HEK293 (cell line): Measurements from ENCODE around the gene MEG3.
A peak's percentile ranks its signal among the peaks of the same experiment; 100 is the strongest.

ENCODE experiments used
- EGR2 ChIP-seq: fragments of 450-650 bp; formaldehyde crosslinking; IDR thresholded peaks from 2 replicates; pipeline ENCODE4 v1.5.1; 2016; ENCODE audit warnings: low read depth, missing biosample characterization, missing genetic modification characterization
- GFI1B ChIP-seq: fragments of 450-650 bp; formaldehyde crosslinking; IDR thresholded peaks from 2 replicates; pipeline ENCODE4 v1.5.1; 2016; ENCODE audit warnings: missing biosample characterization, missing genetic modification characterization
- GLIS2 ChIP-seq: fragments of 450-650 bp; formaldehyde crosslinking; IDR thresholded peaks from 2 replicates; pipeline ENCODE4 v1.5.1; 2016; ENCODE audit warnings: missing biosample characterization, missing genetic modification characterization
- HOXD13 ChIP-seq: sonication (generic); formaldehyde crosslinking; IDR thresholded peaks from 2 replicates; pipeline ENCODE4 v1.8.0; 2022; ENCODE audit warnings: missing genetic modification reagents, borderline replicate concordance
- KLF1 ChIP-seq: fragments of 450-650 bp; formaldehyde crosslinking; IDR thresholded peaks from 2 replicates; pipeline ENCODE4 v1.5.1; 2016; ENCODE audit warnings: missing biosample characterization, missing genetic modification characterization
- KLF9 ChIP-seq: fragments of 450-650 bp; formaldehyde crosslinking; IDR thresholded peaks from 2 replicates; pipeline ENCODE4 v1.5.1; 2016; ENCODE audit warnings: missing biosample characterization, missing genetic modification characterization, low read depth
- ZBTB11 ChIP-seq: fragments of 450-650 bp; formaldehyde crosslinking; conservative IDR thresholded peaks from 2 replicates; pipeline ENCODE4 v1.5.1; 2016; ENCODE audit warnings: low read depth, missing biosample characterization, missing genetic modification characterization
- ZBTB20 ChIP-seq: fragments of 450-650 bp; formaldehyde crosslinking; IDR thresholded peaks from 2 replicates; pipeline ENCODE4 v1.5.1; 2016; ENCODE audit warnings: missing biosample characterization, missing genetic modification characterization
- ZFP41 ChIP-seq: fragments of 450-650 bp; formaldehyde crosslinking; IDR thresholded peaks from 2 replicates; pipeline ENCODE4 v1.5.1; 2016; ENCODE audit warnings: missing biosample characterization, missing genetic modification characterization, borderline replicate concordance
- ZNF184 ChIP-seq: fragments of 450-650 bp; IDR thresholded peaks from 2 replicates; pipeline ENCODE4 v1.5.1; 2018; ENCODE audit warnings: missing biosample characterization, mild to moderate bottlenecking, missing genetic modification characterization
- ZNF223 ChIP-seq: fragments of 450-650 bp; formaldehyde crosslinking; IDR thresholded peaks from 2 replicates; pipeline ENCODE4 v1.5.1; 2016; ENCODE audit warnings: missing biosample characterization, missing genetic modification characterization
- ZNF366 ChIP-seq: fragments of 450-650 bp; formaldehyde crosslinking; conservative IDR thresholded peaks from 2 replicates; pipeline ENCODE4 v1.5.1; 2016; ENCODE audit warnings: missing biosample characterization, missing genetic modification characterization
- ZNF510 ChIP-seq: fragments of 450-650 bp; formaldehyde crosslinking; IDR thresholded peaks from 2 replicates; pipeline ENCODE4 v1.5.1; 2018; ENCODE audit warnings: mild to moderate bottlenecking, missing genetic modification characterization, missing biosample characterization; ENCODE audit not compliant: insufficient replicate concordance
- ZNF654 ChIP-seq: fragments of 450-650 bp; formaldehyde crosslinking; IDR thresholded peaks from 2 replicates; pipeline ENCODE4 v1.5.1; 2016; ENCODE audit warnings: low read depth, missing biosample characterization, missing genetic modification characterization
- ZNF658 ChIP-seq: fragments of 450-650 bp; formaldehyde crosslinking; IDR thresholded peaks from 2 replicates; pipeline ENCODE4; 2016; ENCODE audit warnings: missing biosample characterization, missing genetic modification characterization
- ZNF707 ChIP-seq: fragments of 450-650 bp; formaldehyde crosslinking; IDR thresholded peaks from 2 replicates; pipeline ENCODE4 v1.5.1; 2016; ENCODE audit warnings: missing biosample characterization, missing genetic modification characterization
- ZNF785 ChIP-seq: fragments of 450-650 bp; formaldehyde crosslinking; IDR thresholded peaks from 2 replicates; pipeline ENCODE4 v1.5.1; 2016; ENCODE audit warnings: missing biosample characterization, missing genetic modification characterization
- ZNF837 ChIP-seq: fragments of 450-650 bp; formaldehyde crosslinking; IDR thresholded peaks from 2 replicates; pipeline ENCODE4 v1.5.1; 2016; ENCODE audit warnings: missing biosample characterization, missing genetic modification characterization
- ZSCAN18 ChIP-seq: fragments of 450-650 bp; formaldehyde crosslinking; IDR thresholded peaks from 2 replicates; pipeline ENCODE4 v1.5.1; 2016; ENCODE audit warnings: missing biosample characterization, missing genetic modification characterization
- TF ChIP-seq, protein P1 (sequence below): fragments of 450-650 bp; formaldehyde crosslinking; IDR thresholded peaks from 2 replicates; pipeline ENCODE4 v1.5.1; 2017; ENCODE audit warnings: missing biosample characterization, missing genetic modification characterization
- TF ChIP-seq, protein P2 (sequence below): fragments of 450-650 bp; formaldehyde crosslinking; IDR thresholded peaks from 2 replicates; pipeline ENCODE4 v1.5.1; 2016; ENCODE audit warnings: missing biosample characterization, missing genetic modification characterization

MEG3 gene

GRCh38 chr14:100871234-100872186, 45.6 kb downstream of the MEG3 start (continued):
- no peak for TF ChIP-seq ZBTB11 (tag by site-specific recombination)
- TF ChIP-seq, protein P1, sequence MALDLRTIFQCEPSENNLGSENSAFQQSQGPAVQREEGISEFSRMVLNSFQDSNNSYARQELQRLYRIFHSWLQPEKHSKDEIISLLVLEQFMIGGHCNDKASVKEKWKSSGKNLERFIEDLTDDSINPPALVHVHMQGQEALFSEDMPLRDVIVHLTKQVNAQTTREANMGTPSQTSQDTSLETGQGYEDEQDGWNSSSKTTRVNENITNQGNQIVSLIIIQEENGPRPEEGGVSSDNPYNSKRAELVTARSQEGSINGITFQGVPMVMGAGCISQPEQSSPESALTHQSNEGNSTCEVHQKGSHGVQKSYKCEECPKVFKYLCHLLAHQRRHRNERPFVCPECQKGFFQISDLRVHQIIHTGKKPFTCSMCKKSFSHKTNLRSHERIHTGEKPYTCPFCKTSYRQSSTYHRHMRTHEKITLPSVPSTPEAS: no peak
- TF ChIP-seq ZSCAN18 (tag by site-specific recombination): no peak
- no peak for TF ChIP-seq ZBTB20
- TF ChIP-seq EGR2 (tag by site-specific recombination): no peak
- no peak for TF ChIP-seq GLIS2
- TF ChIP-seq ZNF223 (tag by site-specific recombination): no peak
- TF ChIP-seq ZNF654: no peak
- no peak for TF ChIP-seq ZNF366
- no peak for TF ChIP-seq KLF9 (tag by site-specific recombination)
- no peak for TF ChIP-seq ZNF837
- TF ChIP-seq, protein P2, sequence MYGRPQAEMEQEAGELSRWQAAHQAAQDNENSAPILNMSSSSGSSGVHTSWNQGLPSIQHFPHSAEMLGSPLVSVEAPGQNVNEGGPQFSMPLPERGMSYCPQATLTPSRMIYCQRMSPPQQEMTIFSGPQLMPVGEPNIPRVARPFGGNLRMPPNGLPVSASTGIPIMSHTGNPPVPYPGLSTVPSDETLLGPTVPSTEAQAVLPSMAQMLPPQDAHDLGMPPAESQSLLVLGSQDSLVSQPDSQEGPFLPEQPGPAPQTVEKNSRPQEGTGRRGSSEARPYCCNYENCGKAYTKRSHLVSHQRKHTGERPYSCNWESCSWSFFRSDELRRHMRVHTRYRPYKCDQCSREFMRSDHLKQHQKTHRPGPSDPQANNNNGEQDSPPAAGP (tag by site-specific recombination): peak; percentile 51
- no peak for TF ChIP-seq GFI1B (tag by site-specific recombination)
- no peak for TF ChIP-seq ZNF510 (tag by site-specific recombination)
- no peak for TF ChIP-seq ZFP41 (tag by site-specific recombination)
- TF ChIP-seq ZNF184 (tag by site-specific recombination): no peak
- TF ChIP-seq ZNF658 (tag by site-specific recombination): no peak
- no peak for TF ChIP-seq ZNF707 (tag by site-specific recombination)
- no peak for TF ChIP-seq ZNF785 (tag by site-specific recombination)
- TF ChIP-seq KLF1: no peak
- TF ChIP-seq HOXD13 (CRISPR knock-in tag): no peak
